Stimulated activated CD8-positive, alpha-beta memory T cell treated with anti-CD3 and anti-CD28 coated beads, Interleukin-15, amount 100 ng/mL, for 4 hours (primary cell): ENCODE results near the gene ACTN1.
"Not testable (repeated sequence)": the region's sequence is repeated elsewhere in the genome, so short reads cannot be mapped to it uniquely, and the experiment has no call there.

Experiments used
- DNase-seq, 2 donors: peaks; one replicate each; pipeline ENCODE4 v3.0.0-alpha.2; 2020; ENCODE audit warnings: low read depth in 2 of 2

The ACTN1 gene

DNA sequence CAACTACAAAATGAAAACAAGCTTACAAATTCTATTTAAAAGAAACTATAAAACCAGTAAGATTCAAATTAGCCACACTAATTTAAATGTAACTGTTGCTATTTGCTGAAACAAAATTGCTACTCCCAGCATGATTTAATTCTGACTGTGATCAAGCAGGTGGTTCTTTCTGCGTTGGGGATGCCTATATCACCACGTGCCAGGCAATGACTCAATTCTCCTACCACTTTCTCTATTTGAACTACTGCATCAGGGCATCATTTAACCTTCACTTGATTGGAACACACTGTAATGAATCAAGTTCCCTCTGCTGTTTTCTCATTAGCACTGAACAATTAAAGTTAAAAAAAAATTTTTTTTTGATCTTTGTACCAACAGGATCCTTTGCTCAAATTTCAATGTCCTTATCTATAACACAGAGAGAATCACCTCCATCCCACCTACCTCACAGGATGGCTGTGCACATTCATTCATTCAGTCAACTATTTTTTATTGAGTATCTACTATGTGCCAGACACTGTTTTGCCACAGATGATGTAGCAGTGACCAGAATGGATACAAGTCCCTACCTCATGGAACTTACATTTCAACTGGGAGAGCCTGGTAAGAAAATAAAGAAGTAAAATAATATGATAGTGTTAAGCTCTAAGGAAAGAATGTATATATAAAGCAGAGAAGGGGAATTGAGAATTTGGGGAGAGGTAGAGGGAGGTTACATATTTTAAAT is 8.0 kb upstream of the ACTN1 start:
- no peak for DNase-seq

DNA sequence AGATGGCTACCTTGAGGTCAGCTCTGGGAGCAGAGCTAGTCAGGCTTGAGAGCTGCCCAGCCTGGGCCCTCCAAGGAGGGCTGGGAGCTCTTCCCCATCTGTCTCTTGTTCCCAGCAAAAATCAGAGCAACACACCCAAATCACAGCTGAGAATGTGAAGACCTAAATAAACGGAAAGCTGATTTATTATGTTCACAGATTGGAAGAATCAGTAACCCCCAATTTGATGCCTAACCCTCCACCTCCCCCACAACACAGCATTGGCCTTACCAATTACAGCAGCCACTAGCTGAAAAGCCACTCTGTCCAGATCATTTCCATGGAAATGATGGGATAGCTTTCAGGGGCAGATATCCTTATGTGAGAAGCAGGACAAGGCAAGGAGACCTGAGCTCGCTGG is 7.1 kb upstream of the ACTN1 start:
- no peak for DNase-seq

DNA sequence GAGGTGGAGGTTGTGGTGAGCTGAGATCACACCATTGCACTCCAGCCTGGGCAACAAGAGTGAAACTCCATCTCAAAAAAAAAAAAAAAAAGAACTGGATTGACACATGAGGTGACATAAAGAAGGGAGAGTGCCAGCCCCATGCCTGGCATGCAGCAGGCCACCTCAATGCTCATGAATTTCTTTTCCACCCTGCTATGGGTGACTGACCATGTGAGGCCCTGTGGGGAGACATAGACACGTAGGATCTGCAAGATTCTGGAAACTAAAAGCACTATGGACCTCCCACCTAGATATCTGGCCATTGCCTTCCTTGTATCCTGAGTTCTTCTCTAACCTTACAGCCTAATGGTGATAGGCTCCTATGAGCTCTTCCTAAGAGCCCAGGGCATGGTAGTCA is 5.6 kb upstream of the ACTN1 start:
- DNase-seq, result no peak

DNA sequence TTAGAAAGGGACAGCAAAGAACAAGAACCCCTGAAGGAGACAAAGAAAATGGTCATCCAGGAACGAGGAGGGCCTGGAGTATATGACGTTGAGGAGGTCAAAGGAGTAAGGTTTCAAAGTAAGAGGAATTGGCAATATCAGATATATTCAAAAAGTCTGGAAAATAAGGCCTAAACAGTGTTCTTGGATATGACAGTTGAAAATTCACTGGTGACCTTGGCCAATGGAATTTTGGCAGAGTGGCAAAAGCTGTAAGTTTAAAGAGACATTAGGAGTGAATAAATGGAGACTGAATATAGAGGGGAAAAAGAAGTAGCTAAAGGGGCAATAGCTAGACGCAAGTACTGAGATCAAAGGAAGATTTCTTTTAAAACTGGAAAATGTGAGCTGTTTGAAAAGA is 4.1 kb upstream of the ACTN1 start:
- no peak for DNase-seq

DNA sequence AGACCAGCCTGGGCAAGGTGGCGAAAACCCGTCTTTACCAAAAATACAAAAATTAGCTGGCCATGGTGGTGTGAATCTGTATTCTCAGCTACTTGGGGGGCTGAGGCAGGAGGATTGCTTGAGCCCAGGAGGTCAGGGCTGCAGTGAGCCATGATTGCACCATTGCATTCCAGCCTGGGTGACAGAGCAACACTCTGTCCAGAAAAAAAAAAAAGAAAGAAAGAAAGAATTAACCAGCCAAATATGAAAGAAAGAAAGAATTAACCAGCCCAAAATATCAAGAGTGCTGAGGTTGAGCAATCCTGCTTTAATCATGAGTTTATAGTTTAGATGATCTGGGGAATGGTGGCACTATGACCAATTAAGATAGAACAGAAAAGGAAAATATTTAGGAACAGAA is 3.5 kb upstream of the ACTN1 start:
- DNase-seq, result no peak

DNA sequence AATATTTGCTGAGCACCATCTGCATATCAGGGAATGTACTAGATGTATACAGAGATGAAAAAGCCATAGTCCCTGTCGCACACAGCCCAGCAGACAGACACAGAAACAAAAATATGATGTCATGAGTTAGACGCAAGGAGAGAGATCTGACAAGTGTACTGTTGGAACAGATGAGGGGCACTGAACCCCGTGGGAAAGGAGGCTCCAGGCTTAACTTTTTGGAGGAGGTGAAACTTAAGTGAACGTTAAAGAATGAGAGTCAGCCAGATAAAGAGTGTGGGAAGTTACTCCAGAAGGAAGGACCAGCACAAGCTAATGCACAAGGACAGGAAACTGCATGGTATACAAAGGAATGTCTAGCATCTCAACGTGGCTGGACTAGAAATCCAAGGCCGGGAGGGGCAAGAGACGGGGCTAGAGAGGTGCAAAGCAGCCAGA is 2.5 kb upstream of the ACTN1 start:
- no peak for DNase-seq

DNA sequence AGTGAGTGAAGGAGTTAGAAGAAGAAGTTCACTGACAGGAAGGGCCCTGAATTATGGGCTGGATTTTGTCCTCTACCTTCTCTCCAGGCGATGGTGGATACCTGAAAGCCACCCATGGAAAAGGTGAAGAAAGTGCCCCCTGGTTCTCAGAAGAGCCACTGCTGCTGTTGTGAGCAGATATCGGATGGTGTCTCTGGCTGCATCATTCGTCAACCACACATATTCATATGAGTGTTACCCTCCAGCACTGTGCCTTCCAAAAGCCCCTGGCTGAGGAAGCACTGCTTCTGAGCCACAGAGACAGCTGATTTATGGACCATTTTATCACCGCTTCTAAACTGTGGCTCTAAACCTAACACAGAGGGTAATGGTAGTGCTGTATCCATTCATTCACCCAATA is 2.0 kb upstream of the ACTN1 start:
- DNase-seq, result no peak

DNA sequence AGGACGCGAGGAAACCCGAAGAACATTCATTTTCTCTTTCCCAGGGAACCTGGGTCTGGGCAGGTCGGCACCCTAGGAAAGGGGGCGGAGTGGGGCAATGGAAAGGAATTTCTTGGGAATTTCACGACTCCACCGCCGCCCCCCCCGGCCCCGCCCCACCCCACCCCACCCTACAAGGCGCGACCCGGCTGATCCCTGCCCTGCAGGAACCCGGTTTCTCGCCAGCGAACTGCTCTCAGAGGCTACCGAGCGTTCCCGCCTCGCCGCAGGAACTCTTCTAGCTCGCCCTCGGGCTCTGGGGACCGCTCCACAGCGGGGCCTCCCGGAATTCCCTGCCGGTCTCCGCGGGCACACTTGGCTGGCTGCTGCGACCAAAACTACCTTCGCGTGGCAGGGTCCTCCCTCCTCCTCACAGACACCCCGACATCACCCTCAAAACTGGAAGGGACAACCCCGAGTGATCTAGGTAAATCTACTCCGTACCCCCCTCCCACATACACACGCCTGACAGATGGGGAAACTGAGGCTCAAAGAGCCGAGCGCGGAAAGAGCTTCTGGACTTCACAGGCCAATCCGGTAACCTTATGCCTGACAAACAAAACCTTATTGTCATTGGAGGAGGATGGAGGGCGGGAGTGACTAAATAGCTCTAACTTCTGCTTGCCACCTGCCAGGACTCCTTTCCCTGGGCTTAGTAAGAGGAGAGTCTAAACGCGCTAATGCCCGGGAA is 785 bp upstream of the ACTN1 start:
- no peak for DNase-seq

DNA sequence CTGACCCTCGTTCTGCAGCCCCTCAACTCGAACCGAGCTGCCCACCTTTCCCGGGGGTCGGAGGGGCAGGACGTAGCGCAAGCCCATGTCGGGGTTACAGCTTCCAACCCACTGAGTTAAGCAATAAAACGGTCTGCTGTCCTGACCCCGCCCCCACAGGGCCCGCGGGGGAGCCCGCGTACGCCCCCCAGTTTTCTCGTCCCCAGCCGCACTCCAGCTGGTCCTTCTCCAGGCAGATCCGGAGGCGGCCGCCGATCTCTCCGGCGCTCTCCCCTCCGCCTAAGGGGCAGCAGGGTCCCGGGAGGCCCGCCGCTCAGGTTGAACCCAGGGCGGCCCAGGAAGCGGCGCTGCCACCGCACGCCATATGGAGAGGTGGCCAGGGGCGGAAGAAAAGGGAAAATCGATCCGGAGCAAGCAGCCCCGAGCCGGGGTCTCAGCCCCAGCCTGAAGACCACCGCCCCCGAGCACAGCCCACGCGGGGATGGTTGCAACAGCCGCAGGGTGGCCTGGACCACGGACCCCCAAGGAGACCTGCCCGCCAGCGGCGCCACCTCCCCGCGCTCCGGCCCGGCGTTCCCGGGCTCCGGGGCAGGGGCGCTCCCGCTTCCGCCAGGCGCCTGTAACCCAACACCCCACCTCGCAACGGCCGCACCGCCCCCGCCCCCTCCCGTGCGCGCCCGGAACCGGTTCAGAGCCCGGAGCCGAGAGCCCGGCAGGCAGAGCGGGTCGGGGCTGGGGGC is 760 bp downstream of the ACTN1 start:
- DNase-seq, result no peak

DNA sequence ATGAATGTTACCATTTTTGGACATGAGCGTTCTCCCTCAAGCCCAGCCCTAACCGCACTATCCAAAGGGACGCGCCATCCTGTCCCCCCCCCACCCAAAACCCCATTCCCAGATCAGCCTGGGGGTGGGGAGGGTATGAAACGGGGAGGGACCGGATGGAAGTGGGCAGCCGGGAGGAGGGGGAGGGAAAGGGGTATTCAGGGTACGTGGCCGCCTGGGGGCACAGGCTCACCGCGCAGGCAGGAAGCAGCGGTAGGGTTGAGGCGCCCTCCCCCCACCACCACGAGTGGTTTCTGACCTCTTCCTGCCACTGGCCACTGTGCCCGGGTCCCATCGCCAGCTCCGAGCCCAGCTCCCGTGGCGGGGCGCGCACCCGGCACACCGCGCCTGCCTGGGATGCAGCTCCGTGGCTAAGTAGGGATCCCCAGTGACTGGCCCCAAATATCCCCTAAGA is 1.4 kb downstream of the ACTN1 start:
- DNase-seq, result no peak

DNA sequence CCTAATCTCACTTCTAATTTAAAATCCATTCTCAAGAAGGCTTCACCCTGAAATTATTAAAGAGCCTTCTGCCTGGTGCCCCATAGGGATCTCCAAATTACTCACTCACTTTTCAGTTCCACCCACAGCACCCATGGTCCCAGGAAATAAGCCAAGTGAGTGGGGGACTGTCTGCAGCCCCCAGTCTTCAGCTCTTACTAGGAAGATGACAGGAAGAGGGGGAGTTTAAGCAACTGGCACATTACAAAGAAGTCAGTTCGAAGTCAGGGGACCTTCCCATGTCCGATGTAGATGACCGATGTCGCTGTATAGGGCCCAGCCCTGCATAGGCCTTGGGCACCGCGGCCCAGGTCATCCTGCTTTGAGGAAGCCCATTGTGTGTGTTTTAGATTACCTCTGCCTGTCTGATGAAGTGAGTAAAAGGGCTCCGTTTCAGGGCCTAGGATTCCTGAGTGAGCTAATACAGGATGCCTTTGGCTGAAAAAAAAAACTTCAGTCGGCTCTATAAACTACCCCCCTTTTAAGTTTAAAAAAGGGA is 1.9 kb downstream of the ACTN1 start:
- DNase-seq, result no peak

DNA sequence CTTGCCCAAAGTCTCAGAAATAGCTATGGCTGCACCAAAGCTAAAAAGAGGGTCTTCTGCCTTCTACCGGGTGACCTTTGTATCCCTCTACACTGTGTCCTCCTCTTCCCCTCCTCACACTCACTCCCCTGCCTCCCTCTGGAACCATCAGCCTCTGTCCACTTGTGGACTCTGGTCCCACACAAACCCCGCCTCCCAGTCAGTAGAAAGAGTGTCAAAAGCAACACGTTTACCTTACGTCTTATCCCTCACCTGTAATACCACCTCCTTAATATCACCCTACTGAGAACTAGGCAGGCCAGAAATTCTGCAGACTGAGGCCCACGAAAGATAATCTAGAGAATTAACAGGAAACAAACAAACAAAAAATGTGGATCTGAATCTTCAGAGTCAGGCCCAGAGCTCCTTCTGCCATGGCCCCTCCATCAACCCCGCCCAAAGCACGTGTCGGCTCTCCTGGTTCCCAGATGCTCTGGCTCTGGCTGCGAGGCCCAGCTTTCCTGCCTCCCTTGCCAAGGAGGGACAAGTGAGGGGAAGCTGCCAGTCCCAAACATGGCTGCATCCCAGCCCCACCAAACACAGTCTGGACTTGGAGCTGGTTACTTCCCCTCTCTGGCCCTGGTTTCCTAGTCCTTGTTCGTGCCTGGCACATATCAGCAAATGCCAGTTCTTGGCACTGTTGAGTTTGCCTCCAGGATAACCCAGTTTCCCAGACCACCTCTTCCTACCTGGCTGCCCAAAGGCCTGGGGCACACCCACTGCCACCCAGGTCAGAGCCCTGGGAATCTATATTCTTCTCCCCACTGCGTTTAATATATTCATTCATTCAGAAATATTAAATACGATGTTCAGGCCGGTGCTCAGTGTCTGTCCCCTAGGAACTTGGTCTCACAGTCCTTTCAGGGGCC is 2.7 kb downstream of the ACTN1 start:
- DNase-seq, result no peak

DNA sequence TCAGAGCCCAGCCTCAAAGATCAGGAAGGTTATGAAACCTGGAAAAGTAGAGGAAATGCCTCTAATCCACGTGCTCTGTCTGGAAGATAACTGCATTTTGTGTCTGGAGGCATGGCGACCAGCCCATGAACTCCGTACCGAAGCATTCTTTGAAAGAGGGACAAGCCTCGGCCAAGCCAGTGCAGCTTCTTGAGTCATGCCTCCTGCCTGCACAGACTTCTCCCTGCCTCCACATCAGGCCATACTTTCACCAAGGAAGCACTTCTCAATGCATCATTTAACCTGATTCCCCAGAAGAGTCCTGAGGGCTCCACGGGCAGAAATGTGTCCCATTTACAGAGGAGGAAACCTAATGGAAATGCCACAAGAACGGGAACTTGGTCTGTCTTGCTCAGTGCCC is 3.4 kb downstream of the ACTN1 start:
- DNase-seq, result no peak

DNA sequence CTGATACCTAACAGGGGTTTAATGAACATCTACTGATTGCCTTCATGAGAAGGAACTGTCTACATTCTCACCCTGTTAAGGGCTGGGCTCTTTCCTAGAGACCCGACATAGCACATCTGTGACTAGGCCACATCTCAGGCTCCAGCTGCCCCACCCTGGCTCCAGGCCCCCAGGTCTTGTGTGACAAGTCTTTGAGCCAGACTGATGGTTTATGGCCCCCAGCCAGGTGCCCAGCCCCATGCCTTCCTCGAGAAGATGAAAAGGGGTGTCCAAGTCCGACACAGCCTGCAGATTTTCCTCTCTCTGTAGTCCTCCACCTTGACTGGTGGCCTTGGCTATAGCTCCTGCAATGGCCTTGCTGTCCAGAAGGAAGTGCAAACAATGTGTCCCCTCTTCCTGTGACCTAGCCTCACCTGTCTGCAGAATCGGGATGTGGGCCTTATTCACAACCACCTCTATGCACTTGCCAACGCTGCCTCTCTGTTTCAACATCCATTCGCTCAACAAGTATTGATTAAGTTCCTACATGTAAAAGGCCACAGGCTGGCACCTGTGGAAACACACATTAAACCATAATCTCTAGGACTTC is 4.2 kb downstream of the ACTN1 start:
- DNase-seq, result no peak

DNA sequence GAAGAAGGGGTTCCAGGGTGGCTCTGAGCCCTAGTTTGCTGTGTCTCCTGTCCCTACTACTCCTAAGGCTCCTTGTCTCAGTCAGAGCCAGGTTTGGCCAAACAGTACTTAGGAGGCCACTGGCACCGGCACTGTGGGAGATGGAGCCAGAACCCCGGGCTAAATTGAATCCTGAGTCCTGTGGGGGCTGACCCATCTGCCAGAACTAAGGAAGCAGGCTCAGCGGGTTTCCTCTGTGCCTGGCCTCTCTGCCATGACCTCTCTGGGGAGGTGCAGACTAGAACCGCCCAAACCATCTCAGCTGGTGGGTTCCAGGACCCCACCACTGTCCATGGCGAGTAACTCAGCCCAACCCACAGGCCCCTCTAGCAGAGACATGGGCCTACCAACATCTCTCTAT is 5.5 kb downstream of the ACTN1 start:
- no peak for DNase-seq

DNA sequence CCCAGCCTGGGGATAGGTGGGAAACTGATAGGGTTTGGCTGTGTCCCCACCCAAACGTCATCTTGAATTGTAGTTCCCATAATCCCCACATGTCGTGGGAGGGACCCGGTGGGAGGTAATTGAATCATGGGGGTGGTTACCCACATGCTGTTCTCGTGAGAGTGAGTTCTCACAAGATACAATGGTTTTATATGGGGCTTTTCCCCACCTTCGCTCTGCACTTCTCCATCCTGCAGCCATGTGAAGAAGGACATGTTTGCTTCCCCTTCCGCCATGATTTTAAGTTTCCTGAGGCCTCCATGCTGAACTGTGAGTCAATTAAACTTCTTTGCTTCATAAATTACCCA is 5.9 kb downstream of the ACTN1 start:
- DNase-seq, result not testable (repeated sequence)

DNA sequence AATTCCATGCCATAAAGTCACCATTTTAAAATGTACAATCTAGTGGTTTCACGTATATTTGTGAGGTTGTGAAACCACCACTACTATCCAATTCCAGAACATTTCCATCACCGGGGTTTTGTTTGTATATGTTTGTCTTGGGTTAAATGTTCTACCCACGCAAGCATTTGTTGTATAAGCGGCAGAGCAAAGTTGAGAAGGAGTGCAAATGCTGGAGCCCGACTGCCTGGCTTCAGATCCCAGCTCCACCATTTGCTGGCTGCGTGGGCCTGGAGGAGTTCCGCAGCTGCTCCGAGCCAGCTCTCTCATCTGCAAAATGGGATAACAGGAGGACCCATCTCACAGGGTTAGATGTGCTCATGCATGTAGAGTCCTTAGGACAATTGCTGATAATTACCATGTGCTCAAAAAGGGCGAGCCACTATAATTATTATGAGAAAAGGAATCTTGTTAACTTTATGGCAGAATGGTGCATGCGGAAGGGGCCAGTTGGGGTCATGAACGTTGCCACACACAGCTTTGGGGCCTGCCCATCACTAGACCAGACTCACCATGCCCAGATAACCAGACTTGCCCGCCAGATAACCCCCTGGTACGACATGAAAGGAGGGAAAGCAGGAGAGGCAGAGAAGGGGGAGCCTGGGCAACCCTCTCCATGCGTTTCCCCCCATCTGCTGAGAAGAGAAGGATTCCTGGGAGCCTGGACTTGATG is 6.4 kb downstream of the ACTN1 start:
- no peak for DNase-seq

DNA sequence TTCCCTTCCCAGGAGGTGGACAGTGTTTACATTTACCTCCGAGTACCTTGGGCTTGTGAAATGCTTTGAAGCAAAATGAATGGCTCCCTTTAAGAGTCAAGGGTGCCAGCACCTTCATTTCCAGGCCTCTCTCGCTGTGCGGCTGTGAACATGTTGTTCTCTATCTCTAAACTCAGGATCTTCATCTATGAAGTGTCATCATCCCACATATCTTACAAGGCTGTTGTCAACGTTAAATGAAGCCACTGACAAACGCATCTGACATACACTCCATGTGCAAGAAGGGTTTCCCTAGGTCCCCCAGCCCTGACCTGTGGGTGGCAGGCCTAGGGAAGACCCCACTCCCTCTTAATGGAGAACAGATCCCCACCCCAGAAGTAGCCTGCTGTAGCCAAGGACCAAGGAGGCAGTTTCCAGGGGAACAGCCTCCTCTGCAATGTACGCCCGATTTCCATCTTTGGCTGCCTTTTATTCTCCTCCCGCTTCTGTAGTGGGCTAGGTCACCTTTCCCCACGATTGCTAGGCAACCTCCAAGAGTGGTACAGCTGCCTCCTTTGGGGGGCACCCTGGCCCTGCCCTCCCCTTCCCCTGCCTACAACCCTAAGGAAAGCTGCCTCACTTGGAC is 7.6 kb downstream of the ACTN1 start:
- no peak for DNase-seq

DNA sequence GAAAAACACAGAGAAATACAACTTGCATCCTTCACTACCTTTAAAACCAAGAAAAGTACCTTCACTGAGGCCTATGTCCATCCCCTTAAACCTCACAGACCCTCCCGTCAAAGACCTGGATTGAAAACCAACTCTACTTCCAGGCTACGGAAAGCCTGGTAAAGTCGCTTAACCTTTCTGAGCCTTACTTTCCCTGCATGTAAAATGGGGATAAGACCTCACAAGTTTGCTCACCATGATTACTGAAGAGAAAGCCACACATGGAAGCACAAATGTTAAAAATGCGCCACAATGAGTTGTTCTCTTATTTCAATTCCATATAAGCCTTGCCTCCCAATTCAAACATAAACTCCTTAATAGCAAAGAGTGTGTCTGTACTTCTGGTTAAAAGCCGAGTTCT is 8.4 kb downstream of the ACTN1 start:
- no peak for DNase-seq

DNA sequence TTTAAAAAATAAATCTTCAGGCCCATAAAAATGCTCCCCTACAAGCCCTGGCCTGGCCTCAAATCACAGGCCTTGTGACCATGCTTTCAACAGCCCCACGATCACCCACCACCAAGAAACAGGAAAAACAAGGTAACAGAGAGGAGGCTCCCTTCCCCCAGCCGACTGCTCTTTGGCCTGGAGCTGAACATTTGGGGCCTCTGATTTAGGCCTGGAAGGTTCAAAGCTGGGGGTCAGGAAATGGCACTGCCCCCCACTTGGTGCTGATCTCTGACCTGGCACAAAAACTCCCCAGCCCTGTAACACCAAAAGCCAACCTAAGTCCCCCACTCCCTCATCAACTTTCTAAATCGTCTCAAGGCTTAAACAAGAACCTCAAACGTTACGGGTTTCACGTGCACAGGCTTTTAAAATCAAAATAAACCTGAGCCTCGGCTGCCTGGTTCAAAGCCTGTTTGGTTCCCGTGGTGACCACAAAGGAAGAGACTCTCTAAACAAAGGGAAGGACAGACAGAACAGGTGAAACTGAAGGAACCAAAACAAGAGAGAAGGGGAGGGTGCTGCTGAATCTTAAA is 9.0 kb downstream of the ACTN1 start:
- DNase-seq, result no peak
